ENCODE measurements around the gene PPAN.

The PPAN gene

GRCh38 chr19:10092648-10093294 lies 13.4 kb upstream of the PPAN start:
- DNase-seq (ENCODE audit: low spot score): no peak

- no peak for DNase-seq (ENCODE audit: low spot score)
These were observed 12.6 kb upstream of the PPAN start for GRCh38 chr19:10093295-10094186.

- DNase-seq (ENCODE audit: low spot score): peak; percentile 7
These were observed 10.6 kb upstream of the PPAN start for GRCh38 chr19:10095622-10095947.

GRCh38 chr19:10095948-10096614 lies 10.1 kb upstream of the PPAN start:
- peak; percentile 90 for DNase-seq (ENCODE audit: low spot score)

GRCh38 chr19:10096615-10096963 lies 9.6 kb upstream of the PPAN start:
- DNase-seq (ENCODE audit: low spot score): no peak

GRCh38 chr19:10100163-10100785 lies 5.9 kb upstream of the PPAN start:
- DNase-seq (ENCODE audit: low spot score): no peak

- DNase-seq (ENCODE audit: low spot score): no peak
These were observed 3.4 kb upstream of the PPAN start for GRCh38 chr19:10102787-10103236.

- DNase-seq (ENCODE audit: low spot score): no peak
These were observed 2.0 kb upstream of the PPAN start for GRCh38 chr19:10104130-10104513.

GRCh38 chr19:10104665-10105508 lies 1.3 kb upstream of the PPAN start:
- DNase-seq (ENCODE audit: low spot score): no peak

DNA sequence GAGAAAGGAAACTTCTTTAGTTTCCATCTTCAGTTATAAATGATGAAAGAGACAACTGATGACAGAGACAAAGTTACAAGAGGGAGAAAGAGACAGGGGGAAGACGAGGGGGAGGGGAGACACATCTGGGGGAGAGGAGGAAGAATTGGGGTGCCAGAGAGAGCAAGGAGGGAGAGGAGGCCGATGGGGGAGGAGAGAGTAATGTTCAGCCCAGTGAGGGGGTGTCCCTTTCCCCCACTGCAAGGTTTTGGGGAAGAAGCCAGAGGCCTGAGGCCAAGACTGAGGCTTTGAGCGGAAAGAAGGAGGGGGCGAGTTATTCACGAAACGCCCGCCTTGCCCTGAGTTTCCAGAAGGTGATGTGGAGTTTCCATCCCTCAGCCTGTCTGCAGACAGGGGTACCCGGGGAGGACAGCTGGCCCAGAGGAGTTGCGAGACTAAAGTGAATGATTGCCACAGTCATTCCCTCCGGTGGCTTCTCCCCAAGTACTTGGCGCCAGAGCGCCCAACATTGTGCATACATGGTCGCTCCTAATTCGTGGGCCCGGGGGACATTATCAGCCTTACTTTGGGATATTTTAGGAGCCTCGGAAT lies 558 bp upstream of the PPAN start:
- DNase-seq (ENCODE audit: low spot score): no peak

- no peak for DNase-seq (ENCODE audit: low spot score)
These were observed 1.1 kb downstream of the PPAN start for GRCh38 chr19:10107254-10107653.

- no peak for DNase-seq (ENCODE audit: low spot score)
These were observed 1.7 kb downstream of the PPAN start for GRCh38 chr19:10107817-10108367.

DNA sequence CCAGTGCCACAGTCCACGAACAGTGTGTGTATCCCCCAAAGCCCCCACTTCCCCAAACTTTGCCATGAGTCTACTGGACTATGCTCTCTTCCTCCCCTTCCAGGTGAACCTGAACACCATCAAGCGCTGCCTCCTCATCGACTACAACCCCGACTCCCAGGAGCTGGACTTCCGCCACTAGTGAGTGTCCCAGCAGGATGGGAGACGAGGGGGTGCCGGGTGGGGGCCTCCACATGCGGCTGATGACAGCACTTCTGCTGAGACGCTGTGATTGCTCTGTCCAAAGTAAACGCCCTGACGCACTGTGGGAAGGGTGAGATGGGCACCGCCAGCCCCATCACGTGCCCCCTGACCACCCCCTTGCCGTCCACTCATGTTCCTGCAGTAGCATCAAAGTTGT lies 3.4 kb downstream of the PPAN start:
- no peak for DNase-seq (ENCODE audit: low spot score)

DNA sequence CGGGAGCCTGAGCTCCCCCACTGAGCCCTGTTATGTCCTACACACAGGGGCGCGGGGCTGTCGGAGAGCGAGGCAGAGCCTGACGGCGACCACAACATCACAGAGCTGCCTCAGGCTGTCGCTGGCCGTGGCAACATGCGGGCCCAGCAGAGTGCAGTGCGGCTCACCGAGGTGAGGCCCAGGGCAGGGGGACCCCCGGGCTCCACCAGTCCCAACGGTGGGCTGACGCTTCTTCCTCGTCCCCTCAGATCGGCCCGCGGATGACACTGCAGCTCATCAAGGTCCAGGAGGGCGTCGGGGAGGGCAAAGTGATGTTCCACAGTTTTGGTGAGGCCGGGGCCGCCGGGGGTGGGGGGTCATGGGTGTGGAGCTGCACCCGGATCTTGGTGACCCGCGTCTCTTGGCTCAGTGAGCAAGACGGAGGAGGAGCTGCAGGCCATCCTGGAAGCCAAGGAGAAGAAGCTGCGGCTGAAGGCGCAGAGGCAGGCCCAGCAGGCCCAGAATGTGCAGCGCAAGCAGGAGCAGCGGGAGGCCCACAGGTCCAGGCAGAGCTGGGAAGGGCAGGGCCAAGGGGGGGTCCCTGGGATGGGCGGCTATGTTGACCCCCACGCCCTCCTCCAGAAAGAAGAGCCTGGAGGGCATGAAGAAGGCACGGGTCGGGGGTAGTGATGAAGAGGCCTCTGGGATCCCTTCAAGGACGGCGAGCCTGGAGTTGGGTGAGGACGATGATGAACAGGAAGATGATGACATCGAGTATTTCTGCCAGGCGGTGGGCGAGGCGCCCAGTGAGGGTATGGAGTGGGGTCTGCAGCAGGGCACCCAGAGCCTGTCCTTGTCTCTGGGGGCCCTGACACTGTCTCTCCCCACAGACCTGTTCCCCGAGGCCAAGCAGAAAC lies 4.2 kb downstream of the PPAN start:
- DNase-seq (ENCODE audit: low spot score): no peak

- DNase-seq (ENCODE audit: low spot score): no peak
These were observed 4.8 kb downstream of the PPAN start for GRCh38 chr19:10110972-10111317.

DNA sequence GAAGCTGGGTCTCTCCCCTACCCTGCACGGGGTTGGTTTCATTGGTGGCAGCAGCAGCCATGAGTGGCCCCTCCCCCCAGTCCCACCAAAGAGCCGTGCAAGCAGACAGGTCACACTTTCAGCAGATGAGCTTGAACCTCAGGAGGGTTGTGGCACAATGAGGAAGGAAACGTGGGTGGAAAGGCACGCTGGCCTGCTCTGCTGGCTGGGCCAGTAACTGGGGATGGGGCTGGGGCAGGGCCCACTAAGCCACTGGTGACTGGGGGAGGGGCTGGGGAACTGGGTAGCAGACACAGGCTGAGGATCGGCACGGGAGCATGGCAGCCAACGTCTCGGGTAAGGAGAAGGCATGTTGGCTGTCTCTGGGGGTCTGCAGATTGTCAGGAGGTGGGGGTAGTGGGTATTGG lies 5.2 kb downstream of the PPAN start, which contains the start of gene P2RY11:
Gene P2RY11 (plus strand): TSS at position 289 of the 407 bp plus-strand sequence. CDS start 29 bp downstream, at position 318.
- no peak for DNase-seq (ENCODE audit: low spot score)

- no peak for DNase-seq (ENCODE audit: low spot score)
These were observed 6.0 kb downstream of the PPAN start for GRCh38 chr19:10112037-10112761.

- peak; percentile 13 for DNase-seq (ENCODE audit: low spot score)
These were observed 6.9 kb downstream of the PPAN start for GRCh38 chr19:10112895-10113591.

DNA sequence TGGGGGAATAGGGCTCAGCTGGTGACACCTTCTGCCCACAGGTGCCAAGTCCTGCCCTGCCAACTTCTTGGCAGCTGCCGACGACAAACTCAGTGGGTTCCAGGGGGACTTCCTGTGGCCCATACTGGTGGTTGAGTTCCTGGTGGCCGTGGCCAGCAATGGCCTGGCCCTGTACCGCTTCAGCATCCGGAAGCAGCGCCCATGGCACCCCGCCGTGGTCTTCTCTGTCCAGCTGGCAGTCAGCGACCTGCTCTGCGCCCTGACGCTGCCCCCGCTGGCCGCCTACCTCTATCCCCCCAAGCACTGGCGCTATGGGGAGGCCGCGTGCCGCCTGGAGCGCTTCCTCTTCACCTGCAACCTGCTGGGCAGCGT lies 7.4 kb downstream of the PPAN start:
- DNase-seq (ENCODE audit: low spot score): no peak
